GM23248 (cell line): Measurements from ENCODE around the gene ZNF407.

ENCODE experiments used
- EZH2 ChIP-seq: fragments of 200-600 bp; sonication (generic); IDR thresholded peaks from 2 replicates; pipeline ENCODE4 v1.6.1; 2018; ENCODE audit warnings: antibody characterized with exemption, mild to moderate bottlenecking; ENCODE audit not compliant: insufficient read depth, poor library complexity, severe bottlenecking
- EZH2phosphoT487 ChIP-seq: fragments of 200-600 bp; sonication (generic); IDR thresholded peaks from 2 replicates; pipeline ENCODE4 v1.6.1; 2018; ENCODE audit warnings: antibody characterized with exemption, moderate library complexity, mild to moderate bottlenecking, low read depth; ENCODE audit not compliant: insufficient read depth

DNA sequence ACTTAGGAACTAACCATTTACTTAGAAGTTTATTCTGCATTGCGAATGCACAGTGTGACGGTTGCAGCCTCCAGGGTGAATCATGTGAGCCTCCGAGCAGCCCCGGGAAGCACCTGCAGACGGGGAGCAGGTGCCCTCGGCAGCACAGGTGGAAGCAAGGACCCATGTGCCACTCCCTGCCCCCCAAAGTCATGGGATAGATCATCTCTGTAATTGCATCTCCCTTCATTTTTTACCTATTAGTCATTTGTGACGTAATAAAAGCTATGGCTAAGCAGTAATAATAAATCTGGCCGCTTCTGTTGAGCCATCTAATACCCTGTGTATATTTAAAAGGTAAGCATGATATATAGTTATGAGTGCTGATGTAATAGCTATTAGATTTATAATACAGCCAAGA lies 514.1 kb downstream of the ZNF407 start:
- TF ChIP-seq EZH2 (no peak), EZH2phosphoT487 (no peak)
